Measurements from ENCODE around the gene EFNA5. TPM values are rescaled to one million over a fixed set of nuclear protein-coding genes. Genes with fewer than 3 reads are reported as not detected.

EFNA5 gene
- polyA plus RNA-seq, 1 of the 3 experiments (the other 2 are of a cell fraction) = 0.81 TPM

DNA sequence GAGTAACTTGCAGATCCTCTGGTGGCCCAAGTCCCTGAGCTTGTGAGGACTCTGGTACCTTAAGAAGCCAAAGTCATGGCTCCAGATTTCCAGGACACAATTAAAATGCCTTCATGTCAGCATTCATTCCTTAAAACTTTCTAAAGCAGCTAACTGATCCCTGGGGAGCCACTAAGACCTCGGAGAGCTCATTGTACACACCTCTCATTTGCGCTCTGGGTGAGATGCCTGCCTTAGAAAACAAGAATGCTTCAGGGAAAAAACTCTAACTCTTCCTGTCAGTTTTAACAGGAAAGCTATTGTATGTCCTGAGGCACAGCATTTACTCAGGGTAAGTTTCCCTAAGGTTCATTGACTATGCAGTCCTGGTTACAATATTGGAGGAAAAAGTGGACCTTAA, 285.0 kb downstream of the EFNA5 start:
- H3K9me3 ChIP-seq = no peaks in the 10 kb centered on the region
- H3K9me2 ChIP-seq = no peaks in the 10 kb centered on the region
- WGBS (ENCODE audit: low lambda C conversion rate) = 90% methylated on average over 2 of the region's 2 CpGs
- no peaks in the 10 kb centered on the region for H4K20me1 ChIP-seq (ENCODE audit: insufficient read depth)
- no peaks in the 10 kb centered on the region for H3K79me2 ChIP-seq (ENCODE audit: insufficient read depth)
- H3K4me1 ChIP-seq (ENCODE audit: control insufficient read depth in 1 of 2, insufficient read depth in 2 of 2, low read depth in 1 of 2, low read length in 1 of 2) = peaks cover 26 to 42% of the 10 kb centered on the region in 2 experiments
- POLR2A ChIA-PET = no interaction called here
- TF ChIP-seq MXI1 (IDR thresholded peaks at IDR 0.05; ENCODE audit: low read depth, low read length) (no peak), TAF1 (IDR thresholded peaks at IDR 0.05; ENCODE audit: borderline replicate concordance, low read depth, low read length) (no peak), RCOR1 (IDR thresholded peaks at IDR 0.05; ENCODE audit: low read length) (no peak), FOXJ3 (CRISPR knock-in tag; IDR thresholded peaks at IDR 0.05) (no peak), EP300 (IDR thresholded peaks at IDR 0.05; ENCODE audit: borderline replicate concordance in 1 of 2, low read depth in 1 of 2, low read length in 1 of 2) (no peak), GABPA (IDR thresholded peaks at IDR 0.05; ENCODE audit: low read depth) (no peak), POLR2AphosphoS5 (IDR thresholded peaks at IDR 0.05; ENCODE audit: low read depth, low read length) (no peak), ELF1 (IDR thresholded peaks at IDR 0.05) (no peak), CHD2 (IDR thresholded peaks at IDR 0.05; ENCODE audit: low read length, partially characterized antibody) (no peak), NFIC (IDR thresholded peaks at IDR 0.05; ENCODE audit: borderline replicate concordance) (no peak), YY1 (IDR thresholded peaks at IDR 0.05; ENCODE audit: low read depth) (no peak), TEAD4 (IDR thresholded peaks at IDR 0.05; ENCODE audit: borderline replicate concordance, insufficient read depth) (no peak)
- TF ChIP-seq, protein P1, sequence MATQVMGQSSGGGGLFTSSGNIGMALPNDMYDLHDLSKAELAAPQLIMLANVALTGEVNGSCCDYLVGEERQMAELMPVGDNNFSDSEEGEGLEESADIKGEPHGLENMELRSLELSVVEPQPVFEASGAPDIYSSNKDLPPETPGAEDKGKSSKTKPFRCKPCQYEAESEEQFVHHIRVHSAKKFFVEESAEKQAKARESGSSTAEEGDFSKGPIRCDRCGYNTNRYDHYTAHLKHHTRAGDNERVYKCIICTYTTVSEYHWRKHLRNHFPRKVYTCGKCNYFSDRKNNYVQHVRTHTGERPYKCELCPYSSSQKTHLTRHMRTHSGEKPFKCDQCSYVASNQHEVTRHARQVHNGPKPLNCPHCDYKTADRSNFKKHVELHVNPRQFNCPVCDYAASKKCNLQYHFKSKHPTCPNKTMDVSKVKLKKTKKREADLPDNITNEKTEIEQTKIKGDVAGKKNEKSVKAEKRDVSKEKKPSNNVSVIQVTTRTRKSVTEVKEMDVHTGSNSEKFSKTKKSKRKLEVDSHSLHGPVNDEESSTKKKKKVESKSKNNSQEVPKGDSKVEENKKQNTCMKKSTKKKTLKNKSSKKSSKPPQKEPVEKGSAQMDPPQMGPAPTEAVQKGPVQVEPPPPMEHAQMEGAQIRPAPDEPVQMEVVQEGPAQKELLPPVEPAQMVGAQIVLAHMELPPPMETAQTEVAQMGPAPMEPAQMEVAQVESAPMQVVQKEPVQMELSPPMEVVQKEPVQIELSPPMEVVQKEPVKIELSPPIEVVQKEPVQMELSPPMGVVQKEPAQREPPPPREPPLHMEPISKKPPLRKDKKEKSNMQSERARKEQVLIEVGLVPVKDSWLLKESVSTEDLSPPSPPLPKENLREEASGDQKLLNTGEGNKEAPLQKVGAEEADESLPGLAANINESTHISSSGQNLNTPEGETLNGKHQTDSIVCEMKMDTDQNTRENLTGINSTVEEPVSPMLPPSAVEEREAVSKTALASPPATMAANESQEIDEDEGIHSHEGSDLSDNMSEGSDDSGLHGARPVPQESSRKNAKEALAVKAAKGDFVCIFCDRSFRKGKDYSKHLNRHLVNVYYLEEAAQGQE (IDR thresholded peaks at IDR 0.05; ENCODE audit: low read depth, low read length) = no peak
- TF ChIP-seq, protein P2, sequence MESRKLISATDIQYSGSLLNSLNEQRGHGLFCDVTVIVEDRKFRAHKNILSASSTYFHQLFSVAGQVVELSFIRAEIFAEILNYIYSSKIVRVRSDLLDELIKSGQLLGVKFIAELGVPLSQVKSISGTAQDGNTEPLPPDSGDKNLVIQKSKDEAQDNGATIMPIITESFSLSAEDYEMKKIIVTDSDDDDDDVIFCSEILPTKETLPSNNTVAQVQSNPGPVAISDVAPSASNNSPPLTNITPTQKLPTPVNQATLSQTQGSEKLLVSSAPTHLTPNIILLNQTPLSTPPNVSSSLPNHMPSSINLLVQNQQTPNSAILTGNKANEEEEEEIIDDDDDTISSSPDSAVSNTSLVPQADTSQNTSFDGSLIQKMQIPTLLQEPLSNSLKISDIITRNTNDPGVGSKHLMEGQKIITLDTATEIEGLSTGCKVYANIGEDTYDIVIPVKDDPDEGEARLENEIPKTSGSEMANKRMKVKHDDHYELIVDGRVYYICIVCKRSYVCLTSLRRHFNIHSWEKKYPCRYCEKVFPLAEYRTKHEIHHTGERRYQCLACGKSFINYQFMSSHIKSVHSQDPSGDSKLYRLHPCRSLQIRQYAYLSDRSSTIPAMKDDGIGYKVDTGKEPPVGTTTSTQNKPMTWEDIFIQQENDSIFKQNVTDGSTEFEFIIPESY (IDR thresholded peaks at IDR 0.05; ENCODE audit: borderline replicate concordance, low read depth) = no peak
- TF ChIP-seq, protein P3, sequence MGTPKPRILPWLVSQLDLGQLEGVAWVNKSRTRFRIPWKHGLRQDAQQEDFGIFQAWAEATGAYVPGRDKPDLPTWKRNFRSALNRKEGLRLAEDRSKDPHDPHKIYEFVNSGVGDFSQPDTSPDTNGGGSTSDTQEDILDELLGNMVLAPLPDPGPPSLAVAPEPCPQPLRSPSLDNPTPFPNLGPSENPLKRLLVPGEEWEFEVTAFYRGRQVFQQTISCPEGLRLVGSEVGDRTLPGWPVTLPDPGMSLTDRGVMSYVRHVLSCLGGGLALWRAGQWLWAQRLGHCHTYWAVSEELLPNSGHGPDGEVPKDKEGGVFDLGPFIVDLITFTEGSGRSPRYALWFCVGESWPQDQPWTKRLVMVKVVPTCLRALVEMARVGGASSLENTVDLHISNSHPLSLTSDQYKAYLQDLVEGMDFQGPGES (IDR thresholded peaks at IDR 0.05; ENCODE audit: low read depth, low read length) = no peak
- no peak overlapping the region for H3K4me3 ChIP-seq (ENCODE audit: low read depth in 2 of 2, low read length in 1 of 2)
- no peaks in the 10 kb centered on the region for H3K27me3 ChIP-seq (ENCODE audit: insufficient read depth)
- no peak overlapping the region for H2AFZ ChIP-seq (ENCODE audit: low read depth)
- H3K36me3 ChIP-seq (replicated peaks in 1 of 2; ENCODE audit: control insufficient read depth in 1 of 2, insufficient read depth in 2 of 2, low read length in 1 of 2) = no peaks in the 10 kb centered on the region
- no peak overlapping the region for H3K4me2 ChIP-seq
- CTCF ChIA-PET = no interaction called here
- DNase-seq = no peak
- no peak overlapping the region for H3K9ac ChIP-seq
- no peak overlapping the region for H3K27ac ChIP-seq (ENCODE audit: low read depth in 2 of 2, low read length in 1 of 2)
- H3F3A ChIP-seq (replicated peaks; ENCODE audit: insufficient read depth) = peaks cover 22% of the 10 kb centered on the region

Measured in SK-N-SH (cell line).